PC-3 (cell line): ENCODE results near the gene PIRT. TPM values are rescaled to one million over a fixed set of nuclear protein-coding genes. Genes with fewer than 3 reads are reported as not detected.
"Not testable (repeated sequence)": the region's sequence is repeated elsewhere in the genome, so short reads cannot be mapped to it uniquely, and the experiment has no call there.

Experiments used
- ATAC-seq: fragments of 200-7000 bp; cut with Tn5 transposase; 2 replicates; pipeline ENCODE4 v1.9.1; 2020; ENCODE audit warnings: mild to moderate bottlenecking, moderate library complexity
- BruUV-seq: library from RNA; stranded (reverse); fragments of 400-500 nt; replicated peaks from 2 replicates; lab custom pipeline; 2021; lab: Mats Ljungman, UMichigan
- CTCF ChIA-PET: fragments of 300-600 bp; sonication (Branson Sonifier 250); formaldehyde crosslinking; loops from one replicate; lab custom pipeline; 2022; ENCODE audit warnings: antibody characterized with exemption; lab: Charles Lee
- POLR2A ChIA-PET: fragments of 300-600 bp; sonication (Branson Sonifier 250); formaldehyde crosslinking; loops from one replicate; lab custom pipeline; 2022; ENCODE audit warnings: antibody characterized with exemption; ENCODE audit not compliant: unreplicated experiment; lab: Charles Lee
- DNase-seq: peaks from one replicate; pipeline ENCODE4 v3.0.0-alpha.2; 2015
- H2AFZ ChIP-seq: fragments of 300-600 bp; sonication (generic); 2 replicates; pipeline ENCODE4 v1.6.0; 2016; ENCODE audit warnings: antibody characterized with exemption, low read length
- H3F3A ChIP-seq: fragments of 300-600 bp; sonication (generic); one replicate; pipeline ENCODE4 v1.6.0; 2017; ENCODE audit warnings: antibody characterized with exemption, low read length, control low read depth, mild to moderate bottlenecking; ENCODE audit not compliant: unreplicated experiment
- H3K27ac ChIP-seq: fragments of 300-600 bp; sonication (generic); 2 replicates; pipeline ENCODE4 v1.5.1; 2016; ENCODE audit warnings: mild to moderate bottlenecking, low read length
- H3K27me3 ChIP-seq: fragments of 300-600 bp; sonication (generic); 2 replicates; pipeline ENCODE4 v1.6.1; 2016; ENCODE audit warnings: low read length, mixed read lengths
- H3K36me3 ChIP-seq: fragments of 300-600 bp; sonication (generic); 2 replicates; pipeline ENCODE4 v1.6.1; 2016; ENCODE audit warnings: low read depth, mixed run types, low read length, mixed read lengths
- H3K4me1 ChIP-seq: fragments of 300-600 bp; sonication (generic); 2 replicates; pipeline ENCODE4 v1.5.1; 2016; ENCODE audit warnings: low read length; ENCODE audit not compliant: insufficient read depth
- H3K4me2 ChIP-seq: fragments of 300-600 bp; sonication (generic); 2 replicates; pipeline ENCODE4 v1.6.0; 2016; ENCODE audit warnings: low read length
- H3K4me3 ChIP-seq: fragments of 300-600 bp; sonication (generic); 2 replicates; pipeline ENCODE4 v1.5.1; 2016; ENCODE audit warnings: mild to moderate bottlenecking, low read length, mixed read lengths
- H3K79me2 ChIP-seq: fragments of 300-600 bp; sonication (generic); 2 replicates; pipeline ENCODE4 v1.6.1; 2017; ENCODE audit warnings: low read length, mixed read lengths
- H3K9ac ChIP-seq: fragments of 300-600 bp; sonication (generic); 2 replicates; pipeline ENCODE4 v1.6.0; 2016; ENCODE audit warnings: mild to moderate bottlenecking, low read length
- H3K9me2 ChIP-seq: fragments of 300-600 bp; sonication (generic); replicated peaks from 2 replicates; pipeline ENCODE4 v1.6.1; 2016; ENCODE audit warnings: mixed run types, low read length, mixed read lengths
- H3K9me3 ChIP-seq: fragments of 300-600 bp; sonication (generic); 2 replicates; pipeline ENCODE4 v1.6.1; 2016; ENCODE audit warnings: low read length, mixed read lengths
- H4K20me1 ChIP-seq: fragments of 300-600 bp; sonication (generic); 2 replicates; pipeline ENCODE4 v1.6.1; 2016; ENCODE audit warnings: low read length, mixed read lengths
- CTCF ChIP-seq: fragments of 300-600 bp; sonication (generic); conservative IDR thresholded peaks from 2 replicates; pipeline ENCODE4 v1.5.1; 2017; ENCODE audit warnings: antibody characterized with exemption, low read depth, mild to moderate bottlenecking, low read length
- EZH2 ChIP-seq: fragments of 300-600 bp; sonication (generic); IDR thresholded peaks from one replicate; pipeline ENCODE4 v1.6.1; 2017; ENCODE audit warnings: antibody characterized with exemption, mild to moderate bottlenecking, low read length; ENCODE audit not compliant: unreplicated experiment
- EZH2phosphoT487 ChIP-seq: fragments of 300-600 bp; sonication (generic); IDR thresholded peaks from 2 replicates; pipeline ENCODE4 v1.6.1; 2018; ENCODE audit warnings: mild to moderate bottlenecking, antibody characterized with exemption, low read length, borderline replicate concordance
- intact Hi-C: fragments of 100-400 bp; cut with micrococcal nuclease; formaldehyde crosslinking; loops from 2 replicates; pipeline ENCODE4 v1.9.0; 2023
- total RNA-seq: library from RNA; depleted of rRNA; stranded (reverse); fragments of >200 nt; gene quantifications from 2 replicates; pipeline ENCODE4 v1.2.3, GENCODE V29; 2014

Gene PIRT
- total RNA-seq, 1 experiment from 2014 or later = not detected

- CTCF ChIA-PET = no interaction called here
- H3K79me2 ChIP-seq = no peaks in the 10 kb centered on the region
- ATAC-seq (no peak), DNase-seq (no peak)
- no peak overlapping the region for H3K9ac ChIP-seq
- no TSS peak for BruUV-seq
- H3F3A ChIP-seq = no peaks in the 10 kb centered on the region
- H3K4me3 ChIP-seq = no peak overlapping the region
- no peak for TF ChIP-seq CTCF
- no peak for TF ChIP-seq EZH2
- TF ChIP-seq EZH2phosphoT487 = no peak
- no peak overlapping the region for H3K4me2 ChIP-seq
- H3K9me3 ChIP-seq = no peaks in the 10 kb centered on the region
- POLR2A ChIA-PET = no interaction called here
- H3K27me3 ChIP-seq = no peaks in the 10 kb centered on the region
- intact Hi-C loops = no loop called here
- no peaks in the 10 kb centered on the region for H3K9me2 ChIP-seq
- no peaks in the 10 kb centered on the region for H3K4me1 ChIP-seq
- no peak overlapping the region for H3K27ac ChIP-seq
- no peaks in the 10 kb centered on the region for H3K36me3 ChIP-seq
- no peak overlapping the region for H2AFZ ChIP-seq
- no peaks in the 10 kb centered on the region for H4K20me1 ChIP-seq
Measured at GRCh38 chr17:10870336-10871050, 32.6 kb upstream of the PIRT start.

- H3K4me2 ChIP-seq, CTCF ChIA-PET, H3K9me3 ChIP-seq, H3K9ac ChIP-seq, H3F3A ChIP-seq, H3K4me3 ChIP-seq, H3K9me2 ChIP-seq, intact Hi-C loops, H3K27ac ChIP-seq, H4K20me1 ChIP-seq, H2AFZ ChIP-seq, ATAC-seq, H3K27me3 ChIP-seq, H3K79me2 ChIP-seq, BruUV-seq, H3K36me3 ChIP-seq, POLR2A ChIA-PET, H3K4me1 ChIP-seq, DNase-seq: not testable (repeated sequence)
Measured at GRCh38 chr17:10868744-10869143, 30.9 kb upstream of the PIRT start.

- H3K4me1 ChIP-seq = no peaks in the 10 kb centered on the region
- H3K79me2 ChIP-seq = no peaks in the 10 kb centered on the region
- TF ChIP-seq CTCF (no peak), EZH2 (no peak), EZH2phosphoT487 (no peak)
- H3K27ac ChIP-seq = no peak overlapping the region
- ATAC-seq = no peak
- no peak overlapping the region for H3K4me2 ChIP-seq
- peaks cover 5% of the 10 kb centered on the region; the same call in 1 of the 2 replicates for H3K27me3 ChIP-seq
- H3K4me3 ChIP-seq = no peak overlapping the region
- H3K9me2 ChIP-seq = no peaks in the 10 kb centered on the region
- H3F3A ChIP-seq = no peaks in the 10 kb centered on the region
- DNase-seq = no peak
- H4K20me1 ChIP-seq = no peaks in the 10 kb centered on the region
- POLR2A ChIA-PET = no interaction called here
- intact Hi-C loops = no loop called here
- no peak overlapping the region for H3K9ac ChIP-seq
- no peak overlapping the region for H2AFZ ChIP-seq
- no peaks in the 10 kb centered on the region for H3K36me3 ChIP-seq
- no peaks in the 10 kb centered on the region for H3K9me3 ChIP-seq
- CTCF ChIA-PET = no interaction called here
- BruUV-seq = no TSS peak
Measured at GRCh38 chr17:10859051-10859450, 21.2 kb upstream of the PIRT start.
